ENCODE measurements around the gene SNAI1.
"Not testable (repeated sequence)": the region's sequence is repeated elsewhere in the genome, so short reads cannot be mapped to it uniquely, and the experiment has no call there.

Gene SNAI1

DNA sequence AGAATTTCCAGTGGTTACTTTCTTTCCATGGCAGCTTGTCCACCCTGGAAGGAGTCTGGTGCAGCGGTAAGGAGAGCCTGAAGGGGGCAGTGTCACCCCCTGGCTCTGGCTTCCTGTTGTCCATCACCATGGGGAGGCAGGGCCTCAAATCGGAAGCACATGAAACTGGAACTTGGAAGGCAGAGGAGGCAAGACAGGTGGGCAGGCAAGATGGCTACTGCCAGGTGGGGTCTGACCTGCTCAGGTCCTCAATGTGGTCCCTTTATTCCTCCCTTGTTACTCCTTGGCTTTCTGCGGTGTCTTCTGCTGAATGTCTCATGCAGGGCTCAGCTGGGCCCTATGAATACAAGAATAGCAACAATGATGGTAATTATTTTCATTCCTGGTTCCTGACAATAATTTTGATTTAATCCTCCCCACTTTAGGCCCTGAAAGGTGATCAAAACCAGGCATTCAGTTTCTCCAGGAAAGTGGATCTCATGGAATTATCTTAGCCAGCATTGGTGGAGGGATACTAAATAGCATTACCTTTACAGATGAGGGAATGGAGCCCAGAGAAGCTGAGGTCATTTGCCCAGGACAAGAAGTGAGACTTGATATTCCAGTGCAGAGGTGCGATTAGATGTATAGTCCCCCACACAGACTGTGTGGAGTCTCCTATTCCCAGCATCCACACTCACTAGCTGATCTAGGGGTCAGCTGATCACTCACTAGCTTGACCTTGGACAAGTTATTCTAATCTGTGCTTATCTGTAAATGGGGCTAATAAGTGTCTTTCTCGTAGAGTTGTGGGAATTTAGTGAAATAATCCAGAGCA lies 17.6 kb upstream of the SNAI1 start:
- DNase-seq, result no peak

DNA sequence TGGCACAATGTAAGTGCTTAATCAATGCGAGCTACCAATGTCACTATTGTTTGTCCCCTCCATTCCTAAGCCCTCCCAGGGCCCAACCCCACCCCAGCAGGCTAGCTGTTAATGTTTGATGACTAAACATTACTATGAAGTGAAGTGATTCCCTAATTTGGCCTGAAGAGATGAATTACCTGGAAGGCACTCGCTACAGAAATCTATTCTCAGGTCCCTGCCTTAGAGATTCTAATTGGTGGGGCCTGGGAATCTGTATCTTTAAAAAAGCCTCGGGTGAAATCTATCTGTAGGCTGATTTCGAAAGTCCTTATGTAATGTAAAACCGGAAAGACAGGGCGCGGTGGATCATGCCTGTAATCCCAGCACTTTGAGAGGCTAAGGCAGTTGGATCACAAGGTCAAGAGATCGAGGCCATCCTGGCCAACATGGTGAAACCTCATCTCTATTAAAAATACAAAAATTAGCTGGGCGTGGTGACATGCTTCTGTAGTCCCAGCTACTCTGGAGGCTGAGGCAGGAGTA lies 16.9 kb upstream of the SNAI1 start:
- no peak for DNase-seq

DNA sequence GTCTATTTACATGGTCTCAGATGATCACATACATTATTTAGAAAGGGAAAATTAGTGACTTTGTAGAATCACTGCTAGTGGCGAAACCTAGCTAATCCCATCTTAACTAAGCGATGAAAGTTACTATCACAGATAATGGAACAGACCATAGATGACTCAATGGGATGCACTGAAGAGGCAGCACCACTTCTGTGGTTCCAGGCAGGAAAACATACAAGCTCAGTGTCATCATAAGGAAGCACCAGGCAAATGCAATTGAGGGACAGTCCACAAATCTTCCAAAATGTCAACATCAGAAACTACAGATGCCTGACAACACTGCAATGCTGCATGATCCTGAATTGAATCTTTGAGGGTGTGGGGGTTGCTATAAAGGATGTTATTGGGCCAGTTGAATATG lies 15.9 kb upstream of the SNAI1 start:
- DNase-seq, result no peak

DNA sequence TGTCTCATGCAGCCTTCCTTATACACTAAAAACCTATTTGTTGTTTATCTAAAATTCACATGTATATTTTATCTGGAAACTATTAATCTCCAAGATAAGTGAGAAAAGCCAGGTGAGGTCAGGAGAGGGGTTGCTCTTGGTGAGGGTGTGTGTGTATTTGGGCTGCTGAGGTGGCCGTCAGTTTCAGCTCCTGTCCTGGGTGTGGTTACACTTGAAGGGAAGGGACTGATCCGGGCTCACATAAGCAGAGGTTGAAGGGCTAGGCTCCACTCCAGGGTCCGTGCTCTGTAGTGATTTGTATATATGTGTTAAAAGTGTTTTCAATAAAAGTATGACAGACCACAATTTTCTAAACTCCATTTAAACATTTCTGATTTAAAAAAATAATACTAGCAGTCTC lies 13.5 kb upstream of the SNAI1 start:
- no peak for DNase-seq

DNA sequence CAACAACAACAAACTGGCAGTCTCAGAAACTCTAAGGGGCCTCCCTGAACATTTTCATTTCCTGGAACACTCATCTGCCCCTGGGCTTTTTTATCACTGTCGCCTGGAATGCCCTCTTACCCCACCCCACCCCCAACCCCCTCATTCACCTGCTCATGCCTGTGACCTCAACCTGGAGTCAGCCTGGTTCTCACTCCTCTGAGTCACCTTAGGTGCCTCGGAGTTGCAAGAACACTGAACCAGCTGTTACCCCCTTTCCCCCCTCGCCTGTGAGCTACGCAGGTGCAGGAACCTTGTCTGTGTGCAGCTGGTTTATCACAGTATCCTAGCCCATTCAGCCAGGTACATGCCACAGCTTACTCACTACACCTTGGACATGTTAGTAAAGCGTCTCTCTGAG lies 12.8 kb upstream of the SNAI1 start:
- DNase-seq, result no peak

DNA sequence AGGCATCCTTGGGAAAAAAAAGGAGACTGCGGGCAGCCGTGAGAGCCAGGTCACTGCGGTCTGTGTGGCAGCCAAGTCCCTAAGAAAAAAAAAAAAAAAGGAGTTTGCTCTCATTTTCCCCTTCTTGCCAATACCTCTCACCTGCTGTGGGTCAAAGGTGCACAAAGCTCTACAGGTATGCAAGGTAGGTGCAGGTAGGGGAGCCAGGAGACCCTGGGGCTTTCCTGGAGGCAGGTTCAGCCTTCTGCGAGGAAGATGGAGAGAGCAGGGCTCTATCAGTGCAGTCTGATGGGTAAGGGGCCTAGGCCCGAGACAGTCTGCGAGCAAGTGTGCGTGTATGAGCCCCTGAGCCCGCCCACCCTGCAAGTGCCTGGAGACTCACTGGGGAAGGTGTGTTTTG lies 12.3 kb upstream of the SNAI1 start:
- DNase-seq, result no peak

DNA sequence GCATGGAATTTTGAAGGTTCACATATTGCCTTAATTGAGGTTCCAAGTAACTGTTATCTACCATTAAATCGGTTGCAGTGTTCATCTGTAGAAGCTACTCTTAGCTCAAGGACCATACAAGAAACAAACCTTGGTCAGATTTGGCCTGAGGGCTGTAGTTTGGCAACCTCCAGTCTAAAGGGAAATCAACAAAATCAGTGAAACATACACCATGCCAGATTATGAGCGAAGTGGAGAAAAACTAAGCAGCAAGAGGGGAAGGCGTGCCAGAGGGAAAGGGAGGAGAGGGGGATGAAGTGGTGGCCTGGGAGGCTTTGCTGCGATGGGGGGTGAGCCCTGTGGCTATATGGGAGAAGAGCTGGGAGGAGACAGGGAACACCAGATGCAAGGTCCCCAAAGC lies 8.8 kb upstream of the SNAI1 start:
- no peak for DNase-seq

DNA sequence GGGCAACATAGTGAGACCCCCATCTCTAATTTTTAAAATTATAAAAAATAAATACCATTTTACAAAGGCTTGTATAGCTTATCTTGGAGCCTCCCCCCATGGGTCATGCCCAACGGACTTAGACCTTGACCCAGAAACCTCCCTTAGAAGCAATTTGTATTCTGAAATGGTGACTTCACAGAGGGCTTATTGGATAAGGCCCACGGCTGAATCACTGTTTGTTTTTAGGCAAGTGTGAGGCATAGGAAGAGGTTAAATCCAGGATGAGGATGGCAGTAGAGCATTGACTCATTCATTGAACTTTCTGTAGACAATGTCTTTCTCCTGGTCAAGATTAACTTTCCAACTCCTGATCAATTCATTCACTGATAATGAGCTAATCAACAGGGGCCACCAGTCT lies 6.2 kb upstream of the SNAI1 start:
- DNase-seq, result no peak

DNA sequence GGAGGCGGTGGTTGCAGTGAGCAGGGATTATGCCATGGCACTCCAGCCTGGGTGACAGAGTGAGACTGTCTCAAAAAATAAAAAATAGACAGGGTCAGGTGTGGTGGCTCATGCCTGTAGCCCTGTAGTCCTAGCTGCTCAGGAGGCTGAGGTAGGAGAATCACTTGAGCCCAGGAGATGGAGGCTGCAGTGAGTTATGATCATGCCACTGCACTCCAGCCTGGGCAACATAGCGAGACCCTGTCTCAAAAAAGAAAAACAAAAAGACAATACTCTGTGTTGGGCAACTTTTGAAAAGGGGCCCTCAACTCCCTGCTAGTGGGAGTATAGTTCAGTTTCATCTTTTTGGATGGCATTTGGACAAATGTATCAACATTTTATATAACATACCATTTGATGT lies 5.0 kb upstream of the SNAI1 start:
- not testable (repeated sequence) for DNase-seq

DNA sequence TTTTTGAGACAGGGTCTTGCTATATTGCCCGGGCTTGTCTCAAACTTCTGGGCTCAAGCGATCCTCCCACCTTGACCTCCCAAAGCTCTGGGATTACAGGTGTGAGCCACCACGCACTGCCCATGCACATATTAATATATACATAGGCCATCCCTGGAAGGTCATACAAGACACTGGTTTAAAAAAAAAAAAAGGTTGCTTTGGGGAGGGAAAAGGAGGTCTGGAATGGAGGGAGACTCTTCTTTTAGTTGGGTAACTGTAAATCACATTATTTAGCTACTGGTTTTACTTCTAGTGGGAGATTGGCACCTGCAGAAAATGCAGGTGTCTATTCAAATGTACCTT lies 4.1 kb upstream of the SNAI1 start:
- DNase-seq, result no peak

DNA sequence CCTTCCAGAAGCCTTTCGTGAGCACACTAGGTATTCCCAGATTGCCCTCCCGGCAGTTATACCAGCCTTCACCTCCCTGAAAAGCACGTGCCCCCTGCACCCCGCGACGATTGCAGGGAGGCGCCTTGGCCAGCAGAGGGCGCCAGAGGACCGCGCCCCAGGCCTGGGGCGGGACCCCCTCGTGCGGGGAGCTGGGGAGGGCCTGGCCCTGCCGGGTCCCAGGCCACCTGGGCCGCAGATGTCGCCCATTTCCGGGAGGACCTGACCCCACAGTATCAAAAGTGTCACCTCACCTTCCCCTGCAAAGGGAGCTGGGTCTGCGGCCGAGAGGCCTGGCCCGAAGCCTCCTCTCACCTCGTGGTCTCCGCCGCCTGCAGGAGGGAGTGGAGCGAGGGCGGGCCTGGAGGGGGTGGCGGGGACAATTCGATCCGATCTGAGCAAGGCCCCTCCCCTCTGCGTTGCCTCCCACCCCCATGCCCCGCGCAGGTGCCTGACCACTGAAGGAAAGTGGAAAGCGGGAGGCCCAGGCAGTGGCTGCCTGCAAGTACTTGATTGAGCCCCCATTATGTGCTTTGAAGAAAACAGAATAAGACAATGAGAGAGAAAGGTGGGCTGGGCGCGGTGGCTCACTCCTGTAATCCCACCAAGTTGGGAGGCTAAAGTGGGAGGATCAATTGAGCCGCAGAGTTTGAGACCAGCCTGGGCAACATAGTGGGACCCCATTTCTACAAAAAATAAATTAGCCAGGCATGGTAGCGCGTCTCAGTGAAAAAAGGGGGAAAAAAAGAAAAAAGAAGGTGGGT lies 3.5 kb upstream of the SNAI1 start:
- DNase-seq, result peak; percentile 44

DNA sequence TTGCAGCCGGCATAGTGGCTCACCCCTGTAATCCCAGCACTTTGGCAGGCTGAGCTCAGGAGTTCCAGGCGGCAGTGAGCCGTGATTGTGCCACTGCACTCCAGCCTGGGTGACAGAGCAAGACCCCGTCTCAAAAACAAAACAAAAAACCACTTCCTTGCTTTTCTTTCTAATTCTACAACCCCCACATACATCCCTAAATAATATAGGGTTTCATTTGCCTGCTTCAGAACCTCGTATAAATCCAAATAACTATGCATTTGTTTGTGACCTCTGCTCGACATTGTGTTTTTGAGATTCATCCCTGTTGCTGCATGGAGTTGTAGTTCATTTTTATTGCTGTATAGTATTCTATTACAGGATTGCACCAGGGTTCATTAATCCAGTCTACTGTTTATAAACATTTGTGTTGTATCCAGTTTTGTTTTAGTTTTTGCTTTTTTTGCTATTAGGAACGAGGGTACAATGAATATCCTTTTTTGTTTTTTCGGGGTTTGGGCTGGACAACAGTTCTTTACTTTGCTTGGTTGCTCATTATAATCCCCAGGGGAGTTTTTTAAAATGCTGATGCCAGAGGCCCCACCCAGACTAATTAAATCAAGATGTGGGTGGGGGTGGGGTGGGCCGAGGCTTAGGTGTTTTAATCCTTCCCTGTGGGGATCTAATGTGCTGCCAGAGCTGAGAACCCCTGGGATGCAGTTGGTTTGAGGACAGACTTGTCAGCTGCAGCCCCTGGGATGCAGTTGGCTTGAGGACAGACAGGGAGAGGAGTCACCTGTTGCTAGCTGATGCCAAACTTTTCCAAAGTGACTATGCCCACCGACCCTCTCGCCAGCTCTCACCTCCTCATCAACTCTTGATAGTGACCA lies 2.4 kb upstream of the SNAI1 start:
- DNase-seq, result no peak

DNA sequence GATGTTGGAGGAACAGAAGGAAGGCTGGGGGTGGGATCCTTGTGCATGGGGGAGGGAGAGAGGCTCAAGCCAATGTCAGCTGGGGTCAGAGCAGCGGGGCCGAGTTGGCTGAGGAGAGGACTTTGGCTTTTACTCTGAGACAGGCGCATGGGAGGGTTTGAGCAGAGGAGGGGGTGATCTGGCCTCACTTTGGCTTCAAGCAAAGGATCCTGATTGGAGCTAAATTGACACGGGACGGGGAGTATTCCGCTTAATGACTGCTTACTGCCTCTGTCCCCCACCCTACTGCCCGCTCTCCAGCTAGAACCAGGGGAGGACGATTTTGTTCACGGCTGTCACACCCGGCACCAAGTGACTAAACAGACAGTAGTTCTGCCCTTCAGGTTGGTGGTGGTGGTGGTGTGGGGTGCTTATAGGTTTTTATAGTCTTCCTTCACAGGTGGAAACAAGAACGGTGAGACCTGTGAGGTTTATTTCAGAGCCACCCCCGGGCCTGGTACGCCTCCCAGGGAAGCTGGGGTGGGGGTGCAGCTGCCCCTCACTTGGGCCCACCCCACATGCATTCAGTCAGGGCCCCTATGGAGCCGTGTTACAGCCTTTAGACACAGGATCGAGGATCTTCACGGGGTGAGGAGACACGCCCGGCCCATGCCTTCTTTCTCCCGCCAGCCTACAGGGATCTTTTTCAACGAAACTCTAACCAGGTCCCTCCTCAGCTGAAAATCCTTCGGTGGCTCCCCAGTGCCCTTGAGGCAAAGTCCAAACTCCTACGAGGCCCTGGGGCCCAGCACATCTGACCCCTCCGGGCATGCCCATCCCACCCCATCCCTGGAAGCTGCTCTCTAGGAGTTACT lies 1.3 kb upstream of the SNAI1 start:
- DNase-seq, result no peak

DNA sequence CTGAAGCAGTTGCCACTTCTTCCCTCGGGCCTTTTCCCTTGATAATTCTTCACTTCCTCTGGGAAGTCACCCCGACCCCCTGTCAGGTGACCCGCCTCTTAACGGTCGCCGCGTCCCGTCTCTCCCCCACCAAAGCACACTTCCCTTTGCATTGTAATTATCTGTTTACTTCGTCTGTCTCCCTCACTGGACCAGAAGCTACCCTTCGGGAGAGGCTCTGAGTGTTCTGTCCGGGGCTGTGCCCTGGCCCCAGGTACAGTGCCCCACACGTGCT lies 771 bp upstream of the SNAI1 start:
- DNase-seq, result no peak

DNA sequence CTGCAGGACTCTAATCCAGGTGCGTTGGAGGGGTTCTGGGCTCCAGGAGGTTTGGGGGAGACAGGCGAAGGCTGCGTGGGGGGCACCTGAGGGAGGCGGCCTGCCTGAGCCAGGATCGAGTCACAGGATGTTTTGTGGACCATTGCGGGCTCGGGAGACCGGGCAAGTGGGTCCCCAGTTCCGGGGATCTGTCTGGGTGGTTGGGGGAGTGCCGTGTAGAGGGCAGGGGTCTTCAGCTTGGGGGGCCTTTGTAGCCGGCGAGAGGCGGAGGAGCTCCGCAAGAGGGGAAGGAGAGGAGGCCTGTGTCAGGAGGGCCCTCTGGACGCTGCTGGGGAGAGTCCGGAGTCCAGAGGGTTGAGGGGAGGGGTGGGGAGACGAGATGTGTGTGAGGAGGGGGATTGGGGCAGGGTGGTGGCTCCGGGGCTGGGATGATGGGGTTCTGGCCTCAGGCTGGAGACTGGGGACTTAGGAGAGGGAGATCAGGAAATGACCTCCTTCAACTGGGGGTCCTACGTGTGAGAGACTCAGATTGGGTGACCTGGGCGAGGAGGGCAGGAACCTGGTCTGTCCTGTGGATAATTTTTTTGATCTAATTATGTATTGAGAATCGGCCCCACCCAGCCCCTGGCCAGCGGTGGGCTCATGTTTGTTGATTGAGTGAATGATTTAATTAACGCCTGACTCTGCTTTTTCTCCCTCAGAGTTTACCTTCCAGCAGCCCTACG lies 505 bp downstream of the SNAI1 start:
- no peak for DNase-seq

DNA sequence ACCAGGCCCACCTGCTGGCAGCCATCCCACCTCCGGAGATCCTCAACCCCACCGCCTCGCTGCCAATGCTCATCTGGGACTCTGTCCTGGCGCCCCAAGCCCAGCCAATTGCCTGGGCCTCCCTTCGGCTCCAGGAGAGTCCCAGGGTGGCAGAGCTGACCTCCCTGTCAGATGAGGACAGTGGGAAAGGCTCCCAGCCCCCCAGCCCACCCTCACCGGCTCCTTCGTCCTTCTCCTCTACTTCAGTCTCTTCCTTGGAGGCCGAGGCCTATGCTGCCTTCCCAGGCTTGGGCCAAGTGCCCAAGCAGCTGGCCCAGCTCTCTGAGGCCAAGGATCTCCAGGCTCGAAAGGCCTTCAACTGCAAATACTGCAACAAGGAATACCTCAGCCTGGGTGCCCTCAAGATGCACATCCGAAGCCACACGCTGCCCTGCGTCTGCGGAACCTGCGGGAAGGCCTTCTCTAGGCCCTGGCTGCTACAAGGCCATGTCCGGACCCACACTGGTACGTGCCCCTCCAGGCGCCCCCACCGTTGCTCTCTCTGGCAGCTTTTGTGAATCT lies 1.1 kb downstream of the SNAI1 start:
- DNase-seq, result no peak

DNA sequence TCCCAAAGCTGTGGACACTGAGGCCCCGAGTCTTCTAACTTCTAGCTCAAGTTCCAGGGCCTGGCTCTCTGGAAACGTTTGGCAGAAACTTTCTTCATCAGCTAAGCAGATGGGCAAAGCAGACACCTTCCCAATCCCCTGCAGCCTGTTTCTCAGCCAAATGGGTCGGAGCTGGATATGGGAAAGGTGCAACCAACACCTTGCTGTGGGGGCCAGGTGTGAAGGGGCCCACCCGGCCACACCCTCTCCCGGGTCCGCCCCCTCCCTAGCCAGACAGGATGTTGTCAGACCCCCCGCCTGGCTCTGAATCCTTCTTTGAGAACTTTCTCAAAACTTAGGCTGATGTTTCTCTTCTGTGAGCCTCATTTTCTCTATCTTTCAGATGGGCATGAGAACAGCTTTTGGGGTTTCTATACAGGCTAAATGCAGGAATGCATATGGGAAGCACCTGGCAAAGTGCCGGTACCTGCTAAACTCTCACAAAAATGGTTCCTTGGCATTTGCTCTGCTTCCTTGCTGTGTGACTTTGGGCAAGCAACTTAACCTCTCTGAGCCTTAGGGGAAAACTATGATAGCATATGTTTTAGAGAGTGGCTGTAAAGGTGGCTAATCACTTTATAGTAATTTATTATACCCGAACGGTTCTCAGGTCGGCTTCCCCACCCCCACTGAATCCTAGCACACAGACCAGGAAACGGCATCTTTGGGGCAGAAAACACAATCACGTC lies 1.8 kb downstream of the SNAI1 start:
- no peak for DNase-seq

DNA sequence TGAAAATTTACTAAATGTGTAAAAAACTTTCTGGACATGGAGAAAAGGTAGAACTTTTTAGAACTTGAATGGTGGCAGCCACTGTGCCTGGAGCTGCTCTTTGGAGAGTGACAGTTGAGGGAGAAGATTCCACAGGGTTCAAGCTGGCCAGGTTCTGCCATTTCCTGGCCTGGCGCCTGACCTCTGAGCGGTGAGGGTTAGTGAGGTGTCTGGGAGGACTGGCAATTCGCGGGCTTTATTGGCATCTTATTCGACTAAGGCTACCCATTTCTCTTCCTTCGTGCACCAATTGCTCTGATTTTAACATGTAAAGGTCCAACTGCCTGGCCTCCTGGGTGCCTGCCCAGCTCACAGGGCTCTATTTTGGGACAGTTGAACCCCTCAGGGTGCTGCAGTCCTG lies 2.4 kb downstream of the SNAI1 start:
- no peak for DNase-seq

DNA sequence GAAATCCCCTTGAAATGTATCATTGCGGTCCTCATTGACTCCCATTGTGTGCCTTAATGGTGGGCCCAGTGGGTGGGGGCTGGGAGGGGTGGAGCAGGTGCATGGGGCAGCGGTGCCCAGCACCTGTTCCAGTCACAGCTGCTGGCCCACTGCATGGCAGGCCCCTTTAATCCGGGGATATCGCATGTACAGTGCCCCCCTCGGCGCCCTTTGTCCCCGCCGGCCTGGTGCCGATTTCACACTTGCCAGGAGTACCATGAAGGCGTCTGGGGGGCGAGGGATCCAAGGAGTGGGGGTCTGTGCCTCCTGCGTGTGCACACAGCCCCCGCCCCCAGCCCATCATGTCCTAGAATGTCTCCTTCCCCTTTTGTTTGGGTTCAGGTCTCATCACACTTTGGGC lies 2.8 kb downstream of the SNAI1 start:
- DNase-seq, result no peak

DNA sequence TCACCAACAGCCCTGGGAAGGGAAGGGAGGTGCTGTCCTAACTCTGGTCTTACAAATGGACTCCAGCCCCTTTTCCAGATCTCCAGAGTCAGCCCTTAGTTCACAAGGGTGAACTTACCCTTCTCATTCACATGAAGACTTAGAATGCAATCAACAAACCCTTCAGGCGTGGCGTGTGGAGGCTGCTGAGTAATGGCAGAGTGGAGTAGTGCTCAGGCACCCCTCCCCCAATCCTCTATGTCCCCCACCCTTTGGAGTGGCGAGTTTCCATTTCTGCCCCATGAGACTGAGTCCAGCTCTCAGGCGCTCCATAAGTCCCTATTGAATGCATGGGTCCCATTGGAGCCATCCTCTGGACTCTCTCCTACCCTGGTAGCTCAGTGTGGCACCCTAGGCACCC lies 3.3 kb downstream of the SNAI1 start:
- no peak for DNase-seq
